ENCODE measurements around the gene C11orf91.

The C11orf91 gene

GRCh38 chr11:33723238-33723881 lies 22.7 kb upstream of the C11orf91 start:
- Histone ChIP-seq H3K27me3 (replicated peaks; ENCODE audit: control insufficient read depth, insufficient read depth, low read length) (no peaks in the 10 kb centered on the region), H3K4me3 (replicated peaks; ENCODE audit: low read depth, low read length) (no peak overlapping the region), H3K36me3 (ENCODE audit: control insufficient read depth, insufficient read depth, low read length) (peaks cover 9% of the 10 kb centered on the region)
- DNase-seq (ENCODE audit: extremely low read depth, insufficient read length) = no peak
- TF ChIP-seq, protein P1, sequence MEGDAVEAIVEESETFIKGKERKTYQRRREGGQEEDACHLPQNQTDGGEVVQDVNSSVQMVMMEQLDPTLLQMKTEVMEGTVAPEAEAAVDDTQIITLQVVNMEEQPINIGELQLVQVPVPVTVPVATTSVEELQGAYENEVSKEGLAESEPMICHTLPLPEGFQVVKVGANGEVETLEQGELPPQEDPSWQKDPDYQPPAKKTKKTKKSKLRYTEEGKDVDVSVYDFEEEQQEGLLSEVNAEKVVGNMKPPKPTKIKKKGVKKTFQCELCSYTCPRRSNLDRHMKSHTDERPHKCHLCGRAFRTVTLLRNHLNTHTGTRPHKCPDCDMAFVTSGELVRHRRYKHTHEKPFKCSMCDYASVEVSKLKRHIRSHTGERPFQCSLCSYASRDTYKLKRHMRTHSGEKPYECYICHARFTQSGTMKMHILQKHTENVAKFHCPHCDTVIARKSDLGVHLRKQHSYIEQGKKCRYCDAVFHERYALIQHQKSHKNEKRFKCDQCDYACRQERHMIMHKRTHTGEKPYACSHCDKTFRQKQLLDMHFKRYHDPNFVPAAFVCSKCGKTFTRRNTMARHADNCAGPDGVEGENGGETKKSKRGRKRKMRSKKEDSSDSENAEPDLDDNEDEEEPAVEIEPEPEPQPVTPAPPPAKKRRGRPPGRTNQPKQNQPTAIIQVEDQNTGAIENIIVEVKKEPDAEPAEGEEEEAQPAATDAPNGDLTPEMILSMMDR (IDR thresholded peaks at IDR 0.05; ENCODE audit: insufficient read depth, low read length, poor library complexity, severe bottlenecking) = no peak

- TF ChIP-seq, protein P1 (IDR thresholded peaks at IDR 0.05; ENCODE audit: insufficient read depth, low read length, poor library complexity, severe bottlenecking) = no peak
- DNase-seq (ENCODE audit: extremely low read depth, insufficient read length) = no peak
- peaks cover 9% of the 10 kb centered on the region for H3K36me3 ChIP-seq (ENCODE audit: control insufficient read depth, insufficient read depth, low read length)
- H3K27me3 ChIP-seq (replicated peaks; ENCODE audit: control insufficient read depth, insufficient read depth, low read length) = no peaks in the 10 kb centered on the region
- no peak overlapping the region for H3K4me3 ChIP-seq (replicated peaks; ENCODE audit: low read depth, low read length)
Observed at GRCh38 chr11:33722590-33723234, 22.1 kb upstream of the C11orf91 start.

DNA sequence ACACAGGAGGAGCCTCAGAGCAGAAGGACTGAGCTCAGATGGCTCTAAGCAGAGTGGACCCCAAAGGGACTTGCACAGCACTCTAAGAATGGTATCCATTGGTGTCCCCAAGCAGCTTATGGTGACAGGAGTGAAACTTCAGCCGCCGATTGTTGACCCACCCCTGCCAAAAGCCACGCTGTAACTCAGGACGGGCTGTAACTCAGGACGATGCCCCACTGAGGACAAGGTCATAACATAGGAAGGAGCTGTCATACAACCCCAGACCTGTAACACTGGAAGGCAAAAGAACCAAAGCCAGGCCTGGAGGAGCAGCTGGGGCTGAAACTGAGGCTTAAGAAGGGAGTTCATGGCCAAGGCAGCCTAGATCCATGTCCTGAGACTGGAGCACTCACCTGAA lies 21.4 kb upstream of the C11orf91 start:
- TF ChIP-seq, protein P1 (IDR thresholded peaks at IDR 0.05; ENCODE audit: insufficient read depth, low read length, poor library complexity, severe bottlenecking) = no peak
- no peaks in the 10 kb centered on the region for H3K27me3 ChIP-seq (replicated peaks; ENCODE audit: control insufficient read depth, insufficient read depth, low read length)
- peaks cover 9% of the 10 kb centered on the region for H3K36me3 ChIP-seq (ENCODE audit: control insufficient read depth, insufficient read depth, low read length)
- H3K4me3 ChIP-seq (replicated peaks; ENCODE audit: low read depth, low read length) = no peak overlapping the region
- DNase-seq (ENCODE audit: extremely low read depth, insufficient read length) = no peak

- no peak for DNase-seq (ENCODE audit: extremely low read depth, insufficient read length)
- Histone ChIP-seq H3K27me3 (replicated peaks; ENCODE audit: control insufficient read depth, insufficient read depth, low read length) (no peaks in the 10 kb centered on the region), H3K4me3 (replicated peaks; ENCODE audit: low read depth, low read length) (no peak overlapping the region), H3K36me3 (ENCODE audit: control insufficient read depth, insufficient read depth, low read length) (peaks cover 9% of the 10 kb centered on the region)
- TF ChIP-seq, protein P1 (IDR thresholded peaks at IDR 0.05; ENCODE audit: insufficient read depth, low read length, poor library complexity, severe bottlenecking) = no peak
Observed at GRCh38 chr11:33721426-33721825, 20.8 kb upstream of the C11orf91 start.

GRCh38 chr11:33719587-33719986 lies 19.0 kb upstream of the C11orf91 start:
- DNase-seq (ENCODE audit: extremely low read depth, insufficient read length) = no peak
- TF ChIP-seq, protein P1 (IDR thresholded peaks at IDR 0.05; ENCODE audit: insufficient read depth, low read length, poor library complexity, severe bottlenecking) = no peak
- Histone ChIP-seq H3K4me3 (replicated peaks; ENCODE audit: low read depth, low read length) (no peak overlapping the region), H3K27me3 (replicated peaks; ENCODE audit: control insufficient read depth, insufficient read depth, low read length) (no peaks in the 10 kb centered on the region), H3K36me3 (ENCODE audit: control insufficient read depth, insufficient read depth, low read length) (peaks cover 12% of the 10 kb centered on the region)
